HL-60 (cell line): ENCODE data around the gene SLC4A1.

Experiments
- DNase-seq, 2 experiments: peaks; one replicate each; pipeline ENCODE4 v3.0.0-alpha.2; 2010 to 2020; ENCODE audit warnings: low read depth in 1 of 2, low spot score in 1 of 2
- H3K27ac ChIP-seq: fragments of 250-450 bp; sonication (Bioruptor Pico); replicated peaks from 2 replicates; pipeline ENCODE4 v1.5.1; 2020; ENCODE audit warnings: mild to moderate bottlenecking, moderate library complexity
- H3K27me3 ChIP-seq: fragments of 250-450 bp; sonication (Bioruptor Pico); 2 replicates; pipeline ENCODE4 v1.5.1; 2021; ENCODE audit warnings: mild to moderate bottlenecking, moderate library complexity; ENCODE audit not compliant: insufficient read depth, poor library complexity, severe bottlenecking
- H3K4me3 ChIP-seq: replicated peaks from 2 replicates; pipeline ENCODE4 v1.5.1; 2011; ENCODE audit warnings: mild to moderate bottlenecking, control low read depth, low read length; ENCODE audit not compliant: insufficient read depth
- CTCF ChIP-seq: IDR thresholded peaks from one replicate; pipeline ENCODE4 v1.5.1; 2011; ENCODE audit warnings: low read length, control low read depth, inconsistent platforms; ENCODE audit not compliant: insufficient read depth
- GABPA ChIP-seq: IDR thresholded peaks from 2 replicates; pipeline ENCODE4 v1.6.1; 2012; ENCODE audit warnings: low read depth
- POLR2AphosphoS5 ChIP-seq: IDR thresholded peaks from 2 replicates; pipeline ENCODE4 v1.6.1; 2012; ENCODE audit warnings: low read depth
- REST ChIP-seq: IDR thresholded peaks from 2 replicates; pipeline ENCODE4 v1.6.1; 2012; ENCODE audit warnings: low read depth; ENCODE audit not compliant: insufficient replicate concordance
- SPI1 ChIP-seq: IDR thresholded peaks from 2 replicates; pipeline ENCODE4 v1.6.1; 2012; ENCODE audit warnings: low read depth, mild to moderate bottlenecking, borderline replicate concordance

Gene SLC4A1

GRCh38 chr17:44232061-44232460 is 35.9 kb downstream of the SLC4A1 start:
- no peak overlapping the region for H3K27ac ChIP-seq
- no peak overlapping the region for H3K4me3 ChIP-seq
- TF ChIP-seq POLR2AphosphoS5 (no peak), GABPA (no peak)
- no peak for DNase-seq
- no peaks in the 10 kb centered on the region for H3K27me3 ChIP-seq

GRCh38 chr17:44230140-44230539 is 37.8 kb downstream of the SLC4A1 start:
- no peak overlapping the region for H3K27ac ChIP-seq
- H3K4me3 ChIP-seq: no peak overlapping the region
- no peak for DNase-seq
- H3K27me3 ChIP-seq: no peaks in the 10 kb centered on the region
- TF ChIP-seq POLR2AphosphoS5: no peak
- no peak for TF ChIP-seq SPI1
- TF ChIP-seq REST: no peak
- TF ChIP-seq GABPA: no peak
- no peak for TF ChIP-seq CTCF

GRCh38 chr17:44229090-44229489 is 38.8 kb downstream of the SLC4A1 start:
- Histone ChIP-seq H3K27ac (no peak overlapping the region), H3K4me3 (no peak overlapping the region)
- TF ChIP-seq SPI1: no peak
- TF ChIP-seq REST: no peak
- no peak for TF ChIP-seq CTCF
- no peak for TF ChIP-seq GABPA
- TF ChIP-seq POLR2AphosphoS5: no peak

GRCh38 chr17:44223541-44224071 is 44.3 kb downstream of the SLC4A1 start:
- H3K27ac ChIP-seq: no peak overlapping the region
- TF ChIP-seq POLR2AphosphoS5 (no peak), GABPA (no peak), REST (no peak), SPI1 (no peak), CTCF (no peak)

More at GRCh38 chr17:44229090-44229489, 38.8 kb downstream of the SLC4A1 start:
- no peaks in the 10 kb centered on the region for H3K27me3 ChIP-seq
- no peak for DNase-seq

More at GRCh38 chr17:44223541-44224071, 44.3 kb downstream of the SLC4A1 start:
- Histone ChIP-seq H3K4me3 (no peak overlapping the region), H3K27me3 (no peaks in the 10 kb centered on the region)
- no peak for DNase-seq
